Body of pancreas (tissue), 4 donors: ENCODE data around the gene ARHGDIB.

Experiments
- POLR2A ChIP-seq, 3 donors: fragments of 450-650 bp; IDR thresholded peaks; one replicate each; pipeline ENCODE4 v1.6.1; 2016; ENCODE audit warnings: antibody characterized with exemption in 3 of 3, mild to moderate bottlenecking in 2 of 3
- TF ChIP-seq, protein P1 (sequence below), 7 experiments: fragments of 450-650 bp in 4 of 7; fragments of 200-600 bp in 3 of 7; sonication (generic) in 3 of 7; IDR thresholded peaks; one replicate each; pipeline ENCODE4 v1.5.1; 2016 to 2019; ENCODE audit warnings: antibody characterized with exemption in 7 of 7

DNA sequence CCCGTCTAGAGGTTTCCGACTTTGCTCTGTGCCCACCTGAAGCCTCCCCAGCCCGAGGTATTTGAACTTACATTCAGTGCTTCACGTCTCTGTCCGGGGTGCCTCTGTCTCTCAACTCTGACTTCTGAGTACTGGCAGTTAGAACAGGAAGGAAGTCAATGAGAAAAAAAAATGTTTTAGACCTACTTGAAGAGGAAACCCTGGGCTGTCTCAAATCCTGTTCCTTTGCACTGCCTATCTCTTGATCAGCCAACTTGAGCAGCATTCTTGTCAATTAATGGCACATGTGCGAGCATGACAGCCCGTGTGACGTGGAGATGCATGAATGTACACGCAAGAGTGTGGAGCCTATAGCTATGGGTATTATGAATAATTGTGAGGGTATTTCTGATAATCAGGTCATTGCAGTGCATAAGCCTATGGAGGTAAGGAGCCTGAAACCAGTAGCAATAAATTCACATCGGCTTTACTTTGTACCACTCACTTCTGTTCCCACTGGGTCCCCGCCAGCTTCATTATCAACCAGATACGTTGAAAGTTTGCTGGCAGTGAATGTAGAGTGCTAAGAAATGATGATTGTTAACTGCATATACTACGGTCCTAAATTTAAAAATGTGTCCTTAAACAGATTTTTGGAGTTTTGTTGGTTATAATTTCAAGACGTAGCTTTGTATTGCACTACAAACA lies at the start of gene ARHGDIB:
- TF ChIP-seq, protein P1, sequence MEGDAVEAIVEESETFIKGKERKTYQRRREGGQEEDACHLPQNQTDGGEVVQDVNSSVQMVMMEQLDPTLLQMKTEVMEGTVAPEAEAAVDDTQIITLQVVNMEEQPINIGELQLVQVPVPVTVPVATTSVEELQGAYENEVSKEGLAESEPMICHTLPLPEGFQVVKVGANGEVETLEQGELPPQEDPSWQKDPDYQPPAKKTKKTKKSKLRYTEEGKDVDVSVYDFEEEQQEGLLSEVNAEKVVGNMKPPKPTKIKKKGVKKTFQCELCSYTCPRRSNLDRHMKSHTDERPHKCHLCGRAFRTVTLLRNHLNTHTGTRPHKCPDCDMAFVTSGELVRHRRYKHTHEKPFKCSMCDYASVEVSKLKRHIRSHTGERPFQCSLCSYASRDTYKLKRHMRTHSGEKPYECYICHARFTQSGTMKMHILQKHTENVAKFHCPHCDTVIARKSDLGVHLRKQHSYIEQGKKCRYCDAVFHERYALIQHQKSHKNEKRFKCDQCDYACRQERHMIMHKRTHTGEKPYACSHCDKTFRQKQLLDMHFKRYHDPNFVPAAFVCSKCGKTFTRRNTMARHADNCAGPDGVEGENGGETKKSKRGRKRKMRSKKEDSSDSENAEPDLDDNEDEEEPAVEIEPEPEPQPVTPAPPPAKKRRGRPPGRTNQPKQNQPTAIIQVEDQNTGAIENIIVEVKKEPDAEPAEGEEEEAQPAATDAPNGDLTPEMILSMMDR (IDR thresholded peaks at IDR 0.05): no peak
- peak in 2 of 3 donors; percentile 25 to 52 for TF ChIP-seq POLR2A (IDR thresholded peaks at IDR 0.05)
